K562 (cell line): Measurements from ENCODE around the gene UGT1A6. TPM values are rescaled to one million over a fixed set of nuclear protein-coding genes. Genes with fewer than 3 reads are reported as not detected.

Experiments used
- ATAC-seq: fragments of 200-7000 bp; cut with Tn5 transposase; 3 replicates; pipeline ENCODE4 v1.9.1; 2020; ENCODE audit warnings: moderate library complexity
- BruUV-seq: library from RNA; stranded (reverse); fragments of 400-500 nt; replicated peaks from 2 replicates; lab custom pipeline; 2021; lab: Mats Ljungman, UMichigan
- CTCF ChIA-PET: fragments of 300-600 bp; formaldehyde crosslinking; extraction: SDS; loops from one replicate; lab custom pipeline; 2021; ENCODE audit warnings: low intra/inter-chr PET ratio; lab: Yijun Ruan, JAX
- POLR2A ChIA-PET: fragments of 300-600, 350-650 bp; sonication (Branson Sonifier 250); formaldehyde crosslinking; extraction: SDS; loops from one replicate; lab custom pipeline; 2021; ENCODE audit warnings: antibody characterized with exemption, inconsistent platforms; lab: Yijun Ruan, JAX
- DNase-seq, 4 experiments: peaks; one replicate each; pipeline versions ENCODE4 v3.0.0 to v3.0.0-alpha.2; 2011 to 2018; ENCODE audit warnings: low spot score in 3 of 4, mixed read lengths in 3 of 4; ENCODE audit errors: extremely low read depth in 1 of 4
- FAIRE-seq: peaks from 2 replicates; lab custom pipeline; 2011; peaks lifted over from hg19 to GRCh38; lab: Jason Lieb, UNC
- H2AFZ ChIP-seq: 2 replicates; pipeline ENCODE4 v1.6.0; 2011; ENCODE audit warnings: low read depth, low read length, control low read depth, inconsistent platforms
- H3K27ac ChIP-seq: fragments of 200-600 bp; 3 replicates; pipeline ENCODE4 v1.8.0; 2011; ENCODE audit warnings: low read depth, mild to moderate bottlenecking, control low read depth, inconsistent platforms, low read length, moderate library complexity, mixed read lengths; ENCODE audit errors: extremely low read depth
- H3K27me3 ChIP-seq, 2 experiments: fragments of 300-600 bp in 1 of 2; 2 replicates in 1 of 2; 3 replicates in 1 of 2; pipeline versions ENCODE4 v1.6.0 to v1.8.0; 2011; ENCODE audit warnings: inconsistent platforms in 2 of 2, low read length in 2 of 2, mild to moderate bottlenecking in 1 of 2, mixed read lengths in 1 of 2, moderate library complexity in 1 of 2; ENCODE audit not compliant: control insufficient read depth in 2 of 2, insufficient read depth in 2 of 2
- H3K36me3 ChIP-seq: fragments of 300-600 bp; 3 replicates; pipeline ENCODE4 v1.8.0; 2011; ENCODE audit warnings: mild to moderate bottlenecking, low read length, inconsistent platforms; ENCODE audit not compliant: control insufficient read depth, insufficient read depth
- H3K4me1 ChIP-seq, 2 experiments: fragments of 200-600 bp in 1 of 2; replicated peaks in 1 of 2; 2 replicates in 1 of 2; 3 replicates in 1 of 2; pipeline versions ENCODE4 v1.5.1 to v1.8.0; 2011; ENCODE audit warnings: inconsistent platforms in 2 of 2, low read length in 2 of 2, mild to moderate bottlenecking in 1 of 2, mixed read lengths in 1 of 2, moderate library complexity in 1 of 2; ENCODE audit not compliant: control insufficient read depth in 2 of 2, insufficient read depth in 2 of 2
- H3K4me2 ChIP-seq: 2 replicates; pipeline ENCODE4 v1.6.1; 2011; ENCODE audit warnings: low read length, control low read depth, inconsistent platforms, mixed read lengths; ENCODE audit not compliant: insufficient read depth
- H3K4me3 ChIP-seq: fragments of 200-600 bp; sonication (generic), shearing (Covaris generic); 2 replicates; pipeline ENCODE4 v1.5.1; 2016; ENCODE audit warnings: control low read depth, inconsistent platforms
- H3K79me2 ChIP-seq: fragments of 200-600 bp; 3 replicates; pipeline ENCODE4 v1.8.0; 2011; ENCODE audit warnings: low read length, inconsistent platforms; ENCODE audit not compliant: control insufficient read depth, insufficient read depth
- H3K9ac ChIP-seq, 2 experiments: 2 replicates each; pipeline versions ENCODE4 v1.6.0 to v1.6.1; 2011; ENCODE audit warnings: low read depth in 2 of 2, low read length in 2 of 2, control low read depth in 1 of 2, inconsistent platforms in 1 of 2, mild to moderate bottlenecking in 1 of 2, mixed read lengths in 1 of 2; ENCODE audit not compliant: insufficient read depth in 1 of 2
- H3K9me1 ChIP-seq: one replicate; pipeline ENCODE4 v1.6.0; 2011; ENCODE audit warnings: inconsistent platforms, mild to moderate bottlenecking, low read length, moderate library complexity; ENCODE audit not compliant: control insufficient read depth, insufficient read depth
- H3K9me3 ChIP-seq: replicated peaks from 2 replicates; pipeline ENCODE4 v1.5.1; 2011; ENCODE audit warnings: low read depth, low read length, inconsistent platforms; ENCODE audit not compliant: control insufficient read depth, insufficient read depth
- H4K20me1 ChIP-seq: replicated peaks from 2 replicates; pipeline ENCODE4 v1.6.1; 2011; ENCODE audit warnings: low read length, inconsistent platforms, mixed read lengths; ENCODE audit not compliant: control insufficient read depth, insufficient read depth
- BMI1 ChIP-seq: fragments of 150-350 bp; IDR thresholded peaks from 2 replicates; pipeline ENCODE4 v1.6.1; 2014; ENCODE audit warnings: low read length
- CREB3 ChIP-seq: fragments of 450-650 bp; conservative IDR thresholded peaks from 2 replicates; pipeline ENCODE4 v1.6.1; 2016; ENCODE audit warnings: missing genetic modification characterization, low read depth, mild to moderate bottlenecking, missing compliant biosample characterization, moderate library complexity
- E2F3 ChIP-seq: fragments of 250-450 bp; sonication (Bioruptor Pico); IDR thresholded peaks from 2 replicates; pipeline ENCODE4 v1.4.0; 2020; ENCODE audit warnings: mild to moderate bottlenecking
- HMGXB4 ChIP-seq: sonication (generic); formaldehyde crosslinking; IDR thresholded peaks from 2 replicates; pipeline ENCODE4 v1.8.1; 2023; ENCODE audit warnings: mild to moderate bottlenecking, missing genetic modification reagents
- MBD1 ChIP-seq: fragments of 250-450 bp; sonication (Bioruptor Pico); IDR thresholded peaks from 2 replicates; pipeline ENCODE4 v1.8.0; 2022; ENCODE audit warnings: inconsistent platforms
- MBD2 ChIP-seq: sonication (generic); IDR thresholded peaks from 2 replicates; pipeline ENCODE4 v1.6.1; 2016; ENCODE audit warnings: low read depth, borderline replicate concordance
- PHF21A ChIP-seq: fragments of 450-650 bp; IDR thresholded peaks from 2 replicates; pipeline ENCODE4 v1.6.1; 2017; ENCODE audit warnings: low read depth, borderline replicate concordance
- POLR2G ChIP-seq: fragments of 200-400 bp; formaldehyde crosslinking; IDR thresholded peaks from 2 replicates; pipeline ENCODE4 v1.6.1; 2017; ENCODE audit warnings: low read depth, mild to moderate bottlenecking, antibody characterized with exemption, low read length, moderate library complexity
- RAD51 ChIP-seq: fragments of 450-650 bp; IDR thresholded peaks from 2 replicates; pipeline ENCODE4 v1.7.1; 2016; ENCODE audit warnings: low read depth, mild to moderate bottlenecking, borderline replicate concordance
- RHOXF2B ChIP-seq: fragments of 250-450 bp; sonication (Bioruptor Pico); conservative IDR thresholded peaks from 2 replicates; pipeline ENCODE4 v1.5.1; 2021
- TBL1XR1 ChIP-seq, 2 experiments: IDR thresholded peaks; 2 replicates each; pipeline ENCODE4 v1.6.1; 2012; ENCODE audit warnings: improper control_type of control experiment in 2 of 2, low read length in 2 of 2, mild to moderate bottlenecking in 1 of 2
- VEZF1 ChIP-seq: fragments of 200-800 bp; sonication (Bioruptor generic); IDR thresholded peaks from 2 replicates; pipeline ENCODE4 v1.6.1; 2017; ENCODE audit warnings: missing genetic modification characterization, missing compliant biosample characterization
- WHSC1 ChIP-seq: IDR thresholded peaks from one replicate; pipeline ENCODE4 v1.6.1; 2012; ENCODE audit warnings: low read length, control low read depth, inconsistent platforms
- ZKSCAN3 ChIP-seq: fragments of 250-450 bp; sonication (Bioruptor Pico); IDR thresholded peaks from 2 replicates; pipeline ENCODE4 v1.4.0; 2020
- WGBS: fragments of 100-300 bp; shearing (Covaris generic); methylation state at CpG from one replicate; pipeline ENCODE4 v1.1.6; 2016; ENCODE audit warnings: low coverage, mixed read lengths; ENCODE audit not compliant: insufficient coverage; ENCODE audit errors: missing lambda C conversion rate; 5-methylcytosine and 5-hydroxymethylcytosine counted together
- in situ Hi-C: fragments of 300-500 bp; cut with MboI; formaldehyde crosslinking; loops from 4 replicates; pipeline ENCODE4 v1.15.0; 2018; ENCODE audit warnings: inconsistent platforms, mixed read lengths
- intact Hi-C: fragments of 100-400 bp; cut with micrococcal nuclease; formaldehyde crosslinking; loops from 2 replicates; pipeline ENCODE4 v1.14.2; 2022
- polyA plus RNA-seq, 8 experiments: library from polyadenylated mRNA; depleted of rRNA in 4 of 8; stranded (reverse) in 5 of 8; unstranded in 3 of 8; fragments of >200 nt; fragmentation: Nextera tagmentation in 2 of 8; fragmentation: Illumina TruSeq in 1 of 8; extraction: Ambion mirVana in 2 of 8; extraction: Trizol in 1 of 8; gene quantifications; 2 replicates each; pipeline versions ENCODE4 v1.2.1 to v1.2.3, GENCODE V29; 2011 to 2014; ENCODE audit warnings: inconsistent platforms in 1 of 8, missing spikeins in 1 of 8
- total RNA-seq, 7 experiments: library from RNA; depleted of rRNA in 6 of 7; stranded (reverse); fragments of >200 nt in 6 of 7; fragmentation: Illumina TruSeq in 2 of 7; extraction: Trizol in 2 of 7; gene quantifications; 2 replicates each; pipeline versions ENCODE4 v1.2.1 to v1.2.3, GENCODE V29; 2011 to 2021; ENCODE audit warnings: low replicate concordance in 1 of 7

Gene UGT1A6
- total and polyA plus RNA-seq, 9 of the 15 experiments (the other 6 are each of a cell fraction or from before 2014, with no cell fraction given), result not detected

GRCh38 chr2:233773854-233774253 is 81.2 kb downstream of the UGT1A6 start:
- in situ Hi-C loops, result no loop called here
- FAIRE-seq (no peak), DNase-seq (no peak), ATAC-seq (no peak)
- H3K36me3 ChIP-seq, result no peaks in the 10 kb centered on the region
- H2AFZ ChIP-seq, result no peak overlapping the region
- H3K9me1 ChIP-seq, result no peaks in the 10 kb centered on the region
- no TSS peak for BruUV-seq
- H3K4me1 ChIP-seq, result no peaks in the 10 kb centered on the region
- H3K27me3 ChIP-seq, result peaks cover 0 to 13% of the 10 kb centered on the region in 2 experiments; a peak in 2 of 5 replicates
- no peaks in the 10 kb centered on the region for H4K20me1 ChIP-seq
- ChIA-PET CTCF (no interaction called here), POLR2A (no interaction called here)
- no peak overlapping the region for H3K9ac ChIP-seq
- H3K4me3 ChIP-seq, result no peak overlapping the region
- no peak overlapping the region for H3K4me2 ChIP-seq
- 5% methylated on average over 4 of the region's 5 CpGs for WGBS
- no peaks in the 10 kb centered on the region for H3K9me3 ChIP-seq
- intact Hi-C loops, result no loop called here
- no peak overlapping the region for H3K27ac ChIP-seq
- no peak for TF ChIP-seq E2F3 (CRISPR knock-in tag)
- no peak for TF ChIP-seq RAD51
- TF ChIP-seq ZKSCAN3 (CRISPR knock-in tag), result no peak
- TF ChIP-seq POLR2G, result no peak
- TF ChIP-seq PHF21A, result no peak
- no peak for TF ChIP-seq CREB3 (tag)
- TF ChIP-seq WHSC1, result no peak
- TF ChIP-seq VEZF1, result no peak
- no peak for TF ChIP-seq TBL1XR1 (IDR thresholded peaks at IDR 0.05; ENCODE audit: low read length in 2 of 2)
- no peak for TF ChIP-seq MBD2
- TF ChIP-seq HMGXB4 (CRISPR knock-in tag), result no peak
- TF ChIP-seq MBD1 (CRISPR knock-in tag), result no peak
- no peak for TF ChIP-seq RHOXF2B (CRISPR knock-in tag)
- TF ChIP-seq BMI1, result no peak
- TF ChIP-seq, all 486 proteins: peak for 0
- H3K79me2 ChIP-seq, result no peaks in the 10 kb centered on the region
